ENCODE results near the gene FRMD4A.

DNA sequence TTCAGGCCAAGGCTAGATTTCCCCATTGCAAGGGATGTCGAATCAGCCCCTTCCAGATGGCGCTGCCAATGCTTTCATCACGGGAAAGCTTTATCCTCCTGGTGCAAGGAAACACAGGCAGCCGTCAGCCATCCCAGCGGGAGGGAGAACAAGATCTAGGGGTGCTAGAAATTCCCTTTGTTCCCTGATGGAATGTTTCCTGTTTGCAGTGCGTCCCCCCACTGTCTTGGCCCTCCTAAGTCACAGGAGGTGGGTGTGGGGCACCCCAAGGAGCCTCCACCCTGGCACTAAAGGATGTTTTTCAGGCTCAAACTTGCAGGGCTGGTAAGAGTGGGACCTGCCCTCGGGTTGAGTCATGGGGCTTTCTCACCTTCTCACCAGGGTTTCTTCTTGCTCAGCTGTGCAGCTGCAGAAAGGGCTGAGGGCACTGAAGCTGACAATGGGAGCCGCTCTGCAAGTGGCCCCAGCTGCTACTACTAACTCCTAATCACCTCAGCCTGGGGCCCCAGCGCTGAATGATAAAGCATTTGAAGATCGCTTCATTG is 640.4 kb downstream of the FRMD4A start:
- TF ChIP-seq, protein P1, sequence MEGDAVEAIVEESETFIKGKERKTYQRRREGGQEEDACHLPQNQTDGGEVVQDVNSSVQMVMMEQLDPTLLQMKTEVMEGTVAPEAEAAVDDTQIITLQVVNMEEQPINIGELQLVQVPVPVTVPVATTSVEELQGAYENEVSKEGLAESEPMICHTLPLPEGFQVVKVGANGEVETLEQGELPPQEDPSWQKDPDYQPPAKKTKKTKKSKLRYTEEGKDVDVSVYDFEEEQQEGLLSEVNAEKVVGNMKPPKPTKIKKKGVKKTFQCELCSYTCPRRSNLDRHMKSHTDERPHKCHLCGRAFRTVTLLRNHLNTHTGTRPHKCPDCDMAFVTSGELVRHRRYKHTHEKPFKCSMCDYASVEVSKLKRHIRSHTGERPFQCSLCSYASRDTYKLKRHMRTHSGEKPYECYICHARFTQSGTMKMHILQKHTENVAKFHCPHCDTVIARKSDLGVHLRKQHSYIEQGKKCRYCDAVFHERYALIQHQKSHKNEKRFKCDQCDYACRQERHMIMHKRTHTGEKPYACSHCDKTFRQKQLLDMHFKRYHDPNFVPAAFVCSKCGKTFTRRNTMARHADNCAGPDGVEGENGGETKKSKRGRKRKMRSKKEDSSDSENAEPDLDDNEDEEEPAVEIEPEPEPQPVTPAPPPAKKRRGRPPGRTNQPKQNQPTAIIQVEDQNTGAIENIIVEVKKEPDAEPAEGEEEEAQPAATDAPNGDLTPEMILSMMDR (IDR thresholded peaks at IDR 0.05), result no peak
- TF ChIP-seq POLR2A (IDR thresholded peaks at IDR 0.05), result no peak

All from heart left ventricle (tissue), 13 donors.